ENCODE results near the gene BBIP1.

Gene BBIP1

GRCh38 chr10:110861476-110861875, 57.5 kb downstream of the BBIP1 start:
- FAIRE-seq = no peak

GRCh38 chr10:110860576-110861241, 58.3 kb downstream of the BBIP1 start:
- FAIRE-seq = peak; percentile 27

- no peak for FAIRE-seq
These were observed 59.0 kb downstream of the BBIP1 start for GRCh38 chr10:110859973-110860376.

GRCh38 chr10:110859206-110859972, 59.6 kb downstream of the BBIP1 start:
- FAIRE-seq = no peak

DNA sequence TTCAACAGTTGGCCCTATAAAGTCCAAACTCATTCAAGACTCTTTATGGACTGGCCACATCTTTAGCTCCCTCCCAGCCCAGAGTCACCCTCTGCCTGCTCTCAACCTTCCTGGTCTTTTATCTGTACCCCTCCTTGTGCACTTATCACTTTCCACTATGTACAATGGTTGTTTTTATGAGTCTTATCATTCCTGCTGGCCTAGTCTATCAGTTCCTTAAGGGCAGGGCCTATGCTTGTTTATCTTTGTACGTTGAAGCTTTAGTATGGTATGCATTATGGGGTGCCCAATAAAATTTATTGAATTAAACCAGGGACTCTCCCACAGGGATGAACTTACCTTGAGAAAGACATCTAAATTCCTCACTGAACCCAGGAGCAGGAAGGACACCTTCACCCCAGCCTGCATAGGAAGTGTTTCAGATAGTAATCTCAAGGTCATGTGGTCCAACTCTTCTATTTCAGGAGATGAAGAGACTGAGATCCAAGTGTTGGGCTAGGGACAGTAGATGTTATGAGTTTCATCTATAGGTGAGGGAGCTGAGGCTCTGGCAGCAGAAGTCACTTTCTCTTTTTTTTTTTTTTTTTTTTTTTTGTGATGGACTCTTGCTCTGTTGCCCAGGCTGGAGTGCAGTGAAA, 60.6 kb downstream of the BBIP1 start:
- FAIRE-seq = no peak

DNA sequence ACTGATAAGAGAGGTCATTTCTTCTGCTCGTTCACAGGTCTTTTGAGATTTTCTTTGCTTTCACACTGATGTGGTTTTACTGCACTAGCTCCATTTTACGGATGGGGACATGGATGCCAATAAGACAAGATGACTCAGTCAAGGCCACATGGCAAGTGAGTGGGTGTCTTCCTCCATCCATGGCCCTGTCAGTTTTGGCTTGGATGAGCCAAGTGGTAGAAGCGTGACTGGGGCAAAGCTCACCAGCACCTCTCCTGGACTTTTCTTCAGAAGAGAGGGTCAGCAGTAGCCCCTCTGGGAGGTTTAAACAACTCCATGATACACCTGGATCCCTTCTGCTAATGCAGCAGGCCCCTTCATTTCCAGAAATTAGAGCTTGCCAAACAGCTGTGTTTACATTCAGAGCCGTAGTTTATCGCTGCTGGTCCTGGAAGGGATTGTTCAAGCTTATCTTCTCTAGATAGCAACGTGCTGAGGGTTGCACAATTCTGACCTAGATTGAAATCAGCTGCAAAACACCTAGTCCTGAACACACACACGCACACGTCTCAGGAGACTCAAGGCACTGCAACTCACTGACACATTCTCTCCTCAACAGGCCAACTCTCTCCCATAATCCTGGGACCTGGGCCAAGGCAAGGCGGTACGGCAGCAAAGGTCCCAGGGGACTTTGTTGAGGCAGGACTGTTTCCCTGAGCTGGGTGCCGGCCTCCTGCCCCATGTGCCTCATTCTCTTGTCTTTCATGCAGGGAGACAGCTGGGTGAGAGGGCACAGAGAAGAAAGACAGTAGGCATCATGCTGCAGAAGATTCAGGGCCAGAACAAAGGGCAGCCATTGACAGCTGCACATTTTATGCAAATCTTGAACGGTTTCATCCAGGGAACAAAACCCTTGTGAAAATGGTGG, 61.5 kb downstream of the BBIP1 start:
- FAIRE-seq = no peak

DNA sequence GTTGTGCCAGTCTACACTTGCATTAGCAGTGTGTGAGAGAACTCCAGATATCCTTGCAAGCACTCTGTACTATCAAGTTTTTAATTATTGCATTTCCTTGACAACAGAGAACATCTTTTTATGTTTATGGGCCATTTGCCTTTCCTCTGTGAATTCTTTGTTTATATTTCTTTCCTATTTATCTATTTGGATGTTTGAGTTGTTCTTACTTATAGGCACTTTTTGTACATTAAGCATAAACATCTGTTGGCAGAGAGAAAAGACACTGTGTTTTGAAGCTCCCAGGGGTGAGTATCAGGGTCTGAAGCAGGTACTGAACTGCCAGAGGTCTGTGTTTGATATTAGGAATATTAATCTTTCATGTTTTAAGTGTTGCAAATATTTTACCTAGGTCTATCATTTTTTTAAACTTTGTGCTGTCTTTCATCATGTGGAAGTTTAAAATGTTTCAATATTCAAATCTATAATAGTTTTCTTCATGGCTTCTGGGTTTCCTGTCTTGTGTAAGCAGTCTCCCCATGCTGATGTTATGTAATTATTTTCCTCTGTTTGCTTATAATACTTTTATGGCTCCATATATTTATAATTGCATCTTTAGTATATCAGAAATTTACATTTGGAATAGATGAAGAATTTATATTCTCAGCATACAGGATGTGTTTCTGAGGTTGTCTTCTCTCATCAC, 64.9 kb downstream of the BBIP1 start:
- FAIRE-seq = no peak

DNA sequence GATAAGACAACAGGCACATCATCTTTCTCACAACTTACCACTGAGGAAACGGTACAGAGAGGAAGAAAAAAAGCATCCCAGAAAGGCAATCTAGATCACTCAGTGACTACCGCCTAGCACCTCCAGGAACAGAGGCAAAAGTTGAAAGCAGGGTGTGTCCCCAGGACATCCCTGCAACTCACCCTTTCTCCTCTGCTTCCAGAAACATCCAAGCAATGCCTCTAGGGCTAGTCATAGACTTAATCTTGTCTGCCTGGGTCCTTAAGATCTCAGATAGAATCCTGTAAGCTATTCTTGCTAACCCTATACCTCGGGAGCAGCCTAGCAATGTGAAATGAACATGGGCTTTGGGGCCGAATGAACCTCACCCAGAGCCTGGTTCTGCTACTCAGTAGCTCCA, 66.0 kb downstream of the BBIP1 start:
- no peak for FAIRE-seq

GRCh38 chr10:110852255-110852896, 66.6 kb downstream of the BBIP1 start:
- no peak for FAIRE-seq

DNA sequence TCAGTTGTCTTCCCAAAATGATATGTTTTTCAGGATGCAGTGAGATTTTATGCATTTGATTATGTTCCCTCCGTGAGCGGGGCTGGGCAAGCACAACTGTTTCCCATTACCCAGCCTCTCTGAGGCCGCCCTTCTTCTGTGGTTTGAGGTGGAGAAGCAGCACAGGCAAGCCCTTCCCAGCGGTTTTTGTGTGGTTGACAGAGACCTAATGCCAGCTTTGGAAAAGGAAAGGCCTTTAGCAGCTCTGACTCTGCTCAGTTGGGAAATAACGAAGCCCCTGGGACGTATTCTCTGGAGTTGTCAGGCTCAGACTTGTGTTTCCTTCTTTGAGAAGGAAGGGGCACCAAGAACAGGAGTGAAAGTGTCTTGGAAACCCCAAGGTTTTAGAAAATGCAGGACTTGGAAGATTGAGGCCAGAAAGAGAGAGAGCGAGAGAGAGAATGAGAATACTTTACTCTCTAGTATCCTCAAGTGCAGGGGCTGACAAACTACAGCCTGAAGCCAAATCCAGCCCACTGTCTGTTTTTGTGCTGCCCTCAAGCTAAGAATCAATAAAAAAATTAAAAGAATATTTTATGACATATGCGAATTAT, 67.9 kb downstream of the BBIP1 start:
- FAIRE-seq = no peak

DNA sequence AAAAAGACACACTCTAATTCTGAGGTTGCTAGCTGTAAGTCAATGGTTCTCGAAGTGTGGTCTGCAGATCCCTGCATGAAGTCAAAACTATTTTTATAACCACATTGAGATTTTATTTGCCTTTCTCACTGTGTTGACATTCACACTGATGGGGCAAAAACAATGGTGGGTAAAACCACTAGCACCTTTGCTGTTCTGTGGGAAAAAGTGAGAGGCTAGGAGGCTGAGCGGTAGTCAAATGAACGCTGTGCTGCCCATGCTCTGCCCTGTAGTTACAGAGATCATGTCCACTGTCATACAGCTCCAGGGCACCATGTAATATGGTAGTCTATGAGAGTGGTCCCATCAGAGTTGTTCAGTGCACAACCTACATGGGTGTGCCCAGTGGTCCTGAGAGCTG, 68.9 kb downstream of the BBIP1 start:
- FAIRE-seq = no peak
